GM21717 (cell line): ENCODE results near the gene PRMT6.
"Not testable (repeated sequence)": the region's sequence is repeated elsewhere in the genome, so short reads cannot be mapped to it uniquely, and the experiment has no call there.

ENCODE experiments used
- ATAC-seq: cut with Tn5 transposase; IDR thresholded peaks from one replicate; pipeline ENCODE4 v1.9.1; 2021; ENCODE audit warnings: mild to moderate bottlenecking, moderate library complexity; ENCODE audit not compliant: unreplicated experiment

The PRMT6 gene

GRCh38 chr1:107056426-107057196 lies at the start of gene PRMT6:
PRMT6 (plus strand) TSS chr1:107056674; CDS start chr1:107056716, 42 bp downstream.
- peak; percentile 95 for ATAC-seq

GRCh38 chr1:107009281-107009680 lies 47.2 kb upstream of the PRMT6 start:
- ATAC-seq = no peak

GRCh38 chr1:107010582-107010981 lies 45.9 kb upstream of the PRMT6 start:
- peak; percentile 46 for ATAC-seq

GRCh38 chr1:107016376-107016978 lies 40.0 kb upstream of the PRMT6 start:
- peak; percentile 93 for ATAC-seq

- no peak for ATAC-seq
Observed at GRCh38 chr1:107018445-107018844, 38.0 kb upstream of the PRMT6 start.

GRCh38 chr1:107019166-107019565 lies 37.3 kb upstream of the PRMT6 start:
- no peak for ATAC-seq

- not testable (repeated sequence) for ATAC-seq
Observed at GRCh38 chr1:107038874-107039273, 17.6 kb upstream of the PRMT6 start.

- not testable (repeated sequence) for ATAC-seq
Observed at GRCh38 chr1:107044310-107045220, 11.9 kb upstream of the PRMT6 start.

GRCh38 chr1:107047602-107048001 lies 8.9 kb upstream of the PRMT6 start:
- ATAC-seq = no peak

- ATAC-seq = no peak
Observed at GRCh38 chr1:107048241-107048640, 8.2 kb upstream of the PRMT6 start.

- ATAC-seq = no peak
Observed at GRCh38 chr1:107051266-107051665, 5.2 kb upstream of the PRMT6 start.

- ATAC-seq = not testable (repeated sequence)
Observed at GRCh38 chr1:107055919-107056425, 502 bp upstream of the PRMT6 start.

- ATAC-seq = peak; percentile 65
Observed at GRCh38 chr1:107057197-107058133, 991 bp downstream of the PRMT6 start.

GRCh38 chr1:107058245-107059032 lies 2.0 kb downstream of the PRMT6 start:
- ATAC-seq = no peak

GRCh38 chr1:107061886-107062285 lies 5.4 kb downstream of the PRMT6 start:
- ATAC-seq = no peak

- ATAC-seq = no peak
Observed at GRCh38 chr1:107073493-107073892, 17.0 kb downstream of the PRMT6 start.

GRCh38 chr1:107076841-107077240 lies 20.4 kb downstream of the PRMT6 start:
- ATAC-seq = no peak

- ATAC-seq = no peak
Observed at GRCh38 chr1:107079249-107079648, 22.8 kb downstream of the PRMT6 start.

GRCh38 chr1:107081102-107081501 lies 24.6 kb downstream of the PRMT6 start:
- ATAC-seq = no peak
